SK-N-SH (cell line): ENCODE results near the gene IGDCC3.

ENCODE experiments used
- CHD2 ChIP-seq: fragments of 150-350 bp; IDR thresholded peaks from 2 replicates; pipeline ENCODE4 v1.6.1; 2018; ENCODE audit warnings: low read length; ENCODE audit not compliant: partially characterized antibody
- POLR2AphosphoS5 ChIP-seq: IDR thresholded peaks from 2 replicates; pipeline ENCODE4 v1.6.1; 2012; ENCODE audit warnings: low read depth, low read length
- RAD21 ChIP-seq: IDR thresholded peaks from 2 replicates; pipeline ENCODE4 v1.6.1; 2012; ENCODE audit warnings: mild to moderate bottlenecking, low read length
- YY1 ChIP-seq: IDR thresholded peaks from 2 replicates; pipeline ENCODE4 v1.4.0; 2012; ENCODE audit warnings: low read depth, mild to moderate bottlenecking
- TF ChIP-seq, protein P1 (sequence below): fragments of 200-600 bp; sonication (generic); IDR thresholded peaks from 2 replicates; pipeline ENCODE4 v1.6.1; 2017; ENCODE audit warnings: antibody characterized with exemption, mild to moderate bottlenecking, moderate library complexity
- TF ChIP-seq, protein P2 (sequence below): IDR thresholded peaks from 2 replicates; pipeline ENCODE4 v1.6.1; 2012; ENCODE audit warnings: mild to moderate bottlenecking, low read depth, low read length, moderate library complexity
- TF ChIP-seq, protein P3 (sequence below): fragments of 150-350 bp; IDR thresholded peaks from 2 replicates; pipeline ENCODE4 v1.6.1; 2017; ENCODE audit warnings: antibody characterized with exemption, low read length, low read depth, borderline replicate concordance

- TF ChIP-seq, protein P1, sequence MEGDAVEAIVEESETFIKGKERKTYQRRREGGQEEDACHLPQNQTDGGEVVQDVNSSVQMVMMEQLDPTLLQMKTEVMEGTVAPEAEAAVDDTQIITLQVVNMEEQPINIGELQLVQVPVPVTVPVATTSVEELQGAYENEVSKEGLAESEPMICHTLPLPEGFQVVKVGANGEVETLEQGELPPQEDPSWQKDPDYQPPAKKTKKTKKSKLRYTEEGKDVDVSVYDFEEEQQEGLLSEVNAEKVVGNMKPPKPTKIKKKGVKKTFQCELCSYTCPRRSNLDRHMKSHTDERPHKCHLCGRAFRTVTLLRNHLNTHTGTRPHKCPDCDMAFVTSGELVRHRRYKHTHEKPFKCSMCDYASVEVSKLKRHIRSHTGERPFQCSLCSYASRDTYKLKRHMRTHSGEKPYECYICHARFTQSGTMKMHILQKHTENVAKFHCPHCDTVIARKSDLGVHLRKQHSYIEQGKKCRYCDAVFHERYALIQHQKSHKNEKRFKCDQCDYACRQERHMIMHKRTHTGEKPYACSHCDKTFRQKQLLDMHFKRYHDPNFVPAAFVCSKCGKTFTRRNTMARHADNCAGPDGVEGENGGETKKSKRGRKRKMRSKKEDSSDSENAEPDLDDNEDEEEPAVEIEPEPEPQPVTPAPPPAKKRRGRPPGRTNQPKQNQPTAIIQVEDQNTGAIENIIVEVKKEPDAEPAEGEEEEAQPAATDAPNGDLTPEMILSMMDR: no peak
- no peak for TF ChIP-seq POLR2AphosphoS5
- TF ChIP-seq RAD21: no peak
- no peak for TF ChIP-seq YY1
- TF ChIP-seq CHD2: no peak
- TF ChIP-seq, protein P2, sequence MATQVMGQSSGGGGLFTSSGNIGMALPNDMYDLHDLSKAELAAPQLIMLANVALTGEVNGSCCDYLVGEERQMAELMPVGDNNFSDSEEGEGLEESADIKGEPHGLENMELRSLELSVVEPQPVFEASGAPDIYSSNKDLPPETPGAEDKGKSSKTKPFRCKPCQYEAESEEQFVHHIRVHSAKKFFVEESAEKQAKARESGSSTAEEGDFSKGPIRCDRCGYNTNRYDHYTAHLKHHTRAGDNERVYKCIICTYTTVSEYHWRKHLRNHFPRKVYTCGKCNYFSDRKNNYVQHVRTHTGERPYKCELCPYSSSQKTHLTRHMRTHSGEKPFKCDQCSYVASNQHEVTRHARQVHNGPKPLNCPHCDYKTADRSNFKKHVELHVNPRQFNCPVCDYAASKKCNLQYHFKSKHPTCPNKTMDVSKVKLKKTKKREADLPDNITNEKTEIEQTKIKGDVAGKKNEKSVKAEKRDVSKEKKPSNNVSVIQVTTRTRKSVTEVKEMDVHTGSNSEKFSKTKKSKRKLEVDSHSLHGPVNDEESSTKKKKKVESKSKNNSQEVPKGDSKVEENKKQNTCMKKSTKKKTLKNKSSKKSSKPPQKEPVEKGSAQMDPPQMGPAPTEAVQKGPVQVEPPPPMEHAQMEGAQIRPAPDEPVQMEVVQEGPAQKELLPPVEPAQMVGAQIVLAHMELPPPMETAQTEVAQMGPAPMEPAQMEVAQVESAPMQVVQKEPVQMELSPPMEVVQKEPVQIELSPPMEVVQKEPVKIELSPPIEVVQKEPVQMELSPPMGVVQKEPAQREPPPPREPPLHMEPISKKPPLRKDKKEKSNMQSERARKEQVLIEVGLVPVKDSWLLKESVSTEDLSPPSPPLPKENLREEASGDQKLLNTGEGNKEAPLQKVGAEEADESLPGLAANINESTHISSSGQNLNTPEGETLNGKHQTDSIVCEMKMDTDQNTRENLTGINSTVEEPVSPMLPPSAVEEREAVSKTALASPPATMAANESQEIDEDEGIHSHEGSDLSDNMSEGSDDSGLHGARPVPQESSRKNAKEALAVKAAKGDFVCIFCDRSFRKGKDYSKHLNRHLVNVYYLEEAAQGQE: no peak
- TF ChIP-seq, protein P3, sequence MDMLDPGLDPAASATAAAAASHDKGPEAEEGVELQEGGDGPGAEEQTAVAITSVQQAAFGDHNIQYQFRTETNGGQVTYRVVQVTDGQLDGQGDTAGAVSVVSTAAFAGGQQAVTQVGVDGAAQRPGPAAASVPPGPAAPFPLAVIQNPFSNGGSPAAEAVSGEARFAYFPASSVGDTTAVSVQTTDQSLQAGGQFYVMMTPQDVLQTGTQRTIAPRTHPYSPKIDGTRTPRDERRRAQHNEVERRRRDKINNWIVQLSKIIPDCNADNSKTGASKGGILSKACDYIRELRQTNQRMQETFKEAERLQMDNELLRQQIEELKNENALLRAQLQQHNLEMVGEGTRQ: no peak
Measured at GRCh38 chr15:65349338-65349737, 28.5 kb downstream of the IGDCC3 start.
